Hepatocyte (in vitro differentiated cells): ENCODE data around the gene WDR89. TPM values are rescaled to one million over a fixed set of nuclear protein-coding genes. Genes with fewer than 3 reads are reported as not detected.
A peak's percentile ranks its signal among the peaks of the same experiment; 100 is the strongest.

ENCODE experiments used
- DNase-seq: peaks from one replicate; pipeline ENCODE4 v3.0.0-alpha.2; 2016; ENCODE audit warnings: low spot score
- H2AFZ ChIP-seq: fragments of 200-600 bp; sonication (generic); 2 replicates; pipeline ENCODE4 v1.6.0; 2016; ENCODE audit warnings: antibody characterized with exemption, mild to moderate bottlenecking
- H3K27ac ChIP-seq: fragments of 200-600 bp; sonication (generic); 2 replicates; pipeline ENCODE4 v1.5.1; 2016; ENCODE audit warnings: mild to moderate bottlenecking
- H3K27me3 ChIP-seq: fragments of 200-600 bp; sonication (generic); 2 replicates; pipeline ENCODE4 v1.6.1; 2016
- H3K36me3 ChIP-seq: fragments of 200-600 bp; sonication (generic); replicated peaks from 2 replicates; pipeline ENCODE4 v1.5.1; 2016; ENCODE audit warnings: low read depth; ENCODE audit not compliant: insufficient read depth
- H3K4me1 ChIP-seq: fragments of 200-600 bp; sonication (generic); 2 replicates; pipeline ENCODE4 v1.5.1; 2016; ENCODE audit warnings: mild to moderate bottlenecking, moderate library complexity; ENCODE audit not compliant: insufficient read depth
- H3K4me2 ChIP-seq: fragments of 200-600 bp; sonication (generic); 2 replicates; pipeline ENCODE4 v1.6.0; 2016
- H3K4me3 ChIP-seq: fragments of 200-600 bp; sonication (generic); 2 replicates; pipeline ENCODE4 v1.5.1; 2016; ENCODE audit warnings: mild to moderate bottlenecking
- H3K79me2 ChIP-seq: fragments of 200-600 bp; sonication (generic); 2 replicates; pipeline ENCODE4 v1.6.0; 2017; ENCODE audit warnings: mild to moderate bottlenecking
- H3K9me2 ChIP-seq: fragments of 200-600 bp; sonication (generic); replicated peaks from 2 replicates; pipeline ENCODE4 v1.6.0; 2017; ENCODE audit warnings: mild to moderate bottlenecking; ENCODE audit not compliant: insufficient read depth
- H3K9me3 ChIP-seq: fragments of 200-600 bp; sonication (generic); 2 replicates; pipeline ENCODE4 v1.5.1; 2016; ENCODE audit warnings: low read depth, mild to moderate bottlenecking
- H4K20me1 ChIP-seq: fragments of 200-600 bp; sonication (generic); 2 replicates; pipeline ENCODE4 v1.6.0; 2016; ENCODE audit warnings: mild to moderate bottlenecking; ENCODE audit not compliant: insufficient read depth, poor library complexity, severe bottlenecking
- CTCF ChIP-seq: fragments of 200-600 bp; sonication (generic); IDR thresholded peaks from 2 replicates; pipeline ENCODE4 v1.5.1; 2016; ENCODE audit warnings: antibody characterized with exemption, mild to moderate bottlenecking; ENCODE audit not compliant: poor library complexity
- EZH2 ChIP-seq: fragments of 200-600 bp; sonication (generic); IDR thresholded peaks from 2 replicates; pipeline ENCODE4 v1.6.1; 2016; ENCODE audit warnings: antibody characterized with exemption, mild to moderate bottlenecking, borderline replicate concordance
- EZH2phosphoT487 ChIP-seq: fragments of 200-600 bp; sonication (generic); IDR thresholded peaks from one replicate; pipeline ENCODE4 v1.6.1; 2018; ENCODE audit warnings: antibody characterized with exemption, mild to moderate bottlenecking, low read depth, moderate library complexity; ENCODE audit not compliant: unreplicated experiment, severe bottlenecking
- WGBS: methylation state at CpG from one replicate; pipeline ENCODE4 v1.1.6; 2016; ENCODE audit warnings: low lambda C conversion rate; ENCODE audit errors: missing lambda C conversion rate; 5-methylcytosine and 5-hydroxymethylcytosine counted together
- polyA plus RNA-seq: library from polyadenylated mRNA; unstranded; fragments of >200 nt; fragmentation: Nextera tagmentation; extraction: Ambion mirVana; gene quantifications from 2 replicates; pipeline ENCODE4 v1.2.1, GENCODE V29; 2016
- total RNA-seq: library from RNA; depleted of rRNA; stranded (reverse); fragments of >200 nt; gene quantifications from 2 replicates; pipeline ENCODE4 v1.2.3, GENCODE V29; 2014

The WDR89 gene
- total and polyA plus RNA-seq, 2 experiments from 2014 or later: 3.9 to 14.6 TPM

DNA sequence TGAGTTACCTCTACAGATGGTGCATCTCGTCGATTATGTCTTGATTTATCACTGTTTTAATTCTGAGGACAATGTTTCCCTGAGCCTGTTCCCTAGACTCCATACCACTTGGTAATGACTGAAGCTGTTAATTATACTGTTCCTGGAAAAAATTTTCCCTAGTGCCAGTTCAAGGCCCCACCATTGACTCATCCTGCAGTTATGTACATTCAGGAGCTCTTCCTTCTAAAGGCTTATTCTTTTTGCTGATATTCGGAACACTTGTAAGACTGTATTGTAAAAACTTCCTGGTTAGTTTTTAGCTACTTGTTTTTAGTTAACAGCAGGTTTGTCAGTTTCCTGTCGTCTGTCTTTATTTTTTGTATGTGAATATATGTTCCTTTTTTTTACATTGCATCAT, 68.1 kb downstream of the WDR89 start:
- no peaks in the 10 kb centered on the region for H3K9me2 ChIP-seq
- TF ChIP-seq CTCF: no peak
- TF ChIP-seq EZH2phosphoT487: no peak
- no peak for TF ChIP-seq EZH2

DNA sequence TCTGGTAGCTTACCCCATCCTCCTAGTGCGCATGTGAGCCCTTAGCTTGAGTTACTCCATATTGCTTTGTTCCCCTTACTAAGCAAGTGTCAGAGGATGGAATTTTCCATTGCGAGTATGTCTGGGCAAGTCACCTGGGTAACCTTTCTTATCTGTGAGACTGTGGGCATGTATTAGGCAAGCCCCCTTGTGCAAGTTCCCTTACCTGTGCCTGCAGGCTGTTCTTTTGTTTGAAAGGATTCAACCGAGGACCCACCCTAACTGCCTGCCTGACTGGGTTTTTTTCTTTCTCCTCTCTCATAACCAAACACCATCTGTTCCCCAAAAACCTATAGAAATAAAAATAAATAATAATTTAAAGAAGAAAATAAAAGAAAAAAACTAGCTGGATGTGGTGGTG, 76.2 kb downstream of the WDR89 start:
- H3K9me3 ChIP-seq: no peaks in the 10 kb centered on the region
- H3K4me2 ChIP-seq: no peak overlapping the region
- no peaks in the 10 kb centered on the region for H3K27me3 ChIP-seq
- H3K79me2 ChIP-seq: no peaks in the 10 kb centered on the region
- H3K36me3 ChIP-seq: no peaks in the 10 kb centered on the region
- no peak overlapping the region for H2AFZ ChIP-seq
- H3K9me2 ChIP-seq: no peaks in the 10 kb centered on the region
- H4K20me1 ChIP-seq: no peaks in the 10 kb centered on the region
- no peaks in the 10 kb centered on the region for H3K4me1 ChIP-seq
- no peak overlapping the region for H3K27ac ChIP-seq
- 80% methylated on average over 3 of the region's 3 CpGs for WGBS
- no peak for TF ChIP-seq EZH2phosphoT487
- no peak for TF ChIP-seq CTCF
- no peak for TF ChIP-seq EZH2
- no peak overlapping the region for H3K4me3 ChIP-seq
- no peak for DNase-seq

More for the DNA sequence above, 68.1 kb downstream of the WDR89 start:
- no peak overlapping the region for H2AFZ ChIP-seq
- WGBS: 74% methylated on average over 4 of the region's 4 CpGs
- no peaks in the 10 kb centered on the region for H3K4me1 ChIP-seq
- H4K20me1 ChIP-seq: no peaks in the 10 kb centered on the region
- no peaks in the 10 kb centered on the region for H3K9me3 ChIP-seq
- no peak overlapping the region for H3K4me3 ChIP-seq
- H3K36me3 ChIP-seq: no peaks in the 10 kb centered on the region
- H3K27me3 ChIP-seq: no peaks in the 10 kb centered on the region
- H3K27ac ChIP-seq: no peak overlapping the region
- DNase-seq: no peak
- no peaks in the 10 kb centered on the region for H3K79me2 ChIP-seq
- H3K4me2 ChIP-seq: no peak overlapping the region

DNA sequence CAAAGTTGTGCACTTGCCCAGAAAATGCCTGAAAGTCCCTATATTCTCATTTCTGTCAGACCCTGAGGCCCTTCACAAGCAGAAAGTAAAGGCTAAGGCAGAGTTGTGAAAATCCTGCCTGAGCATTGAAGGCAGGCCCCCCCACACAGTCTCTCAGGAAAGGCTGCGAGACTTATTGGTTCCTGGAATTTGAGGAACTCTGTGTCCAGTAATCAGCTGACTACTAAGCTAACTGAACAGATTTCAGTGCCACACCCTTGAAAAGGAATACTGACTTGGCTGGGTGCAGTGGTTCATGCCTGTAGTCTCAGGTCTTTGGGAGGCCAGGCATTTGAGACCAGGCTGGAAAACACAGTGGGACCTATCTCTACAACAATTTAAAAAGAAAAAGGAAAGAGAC, 77.4 kb downstream of the WDR89 start:
- 38% methylated on average over 1 of the region's 1 CpG for WGBS
- no peak for TF ChIP-seq EZH2
- no peak for TF ChIP-seq CTCF

GRCh38 chr14:63563370-63564026, 78.2 kb downstream of the WDR89 start:
- H2AFZ ChIP-seq: no peak overlapping the region
- TF ChIP-seq CTCF: no peak
- TF ChIP-seq EZH2phosphoT487: no peak
- TF ChIP-seq EZH2: no peak
- peak; percentile 22 for DNase-seq
- no peaks in the 10 kb centered on the region for H3K9me2 ChIP-seq
- 70% methylated on average over 7 of the region's 7 CpGs for WGBS
- no peak overlapping the region for H3K4me3 ChIP-seq
- no peaks in the 10 kb centered on the region for H3K36me3 ChIP-seq
- no peak overlapping the region for H3K27ac ChIP-seq
- H3K4me1 ChIP-seq: no peaks in the 10 kb centered on the region
- no peaks in the 10 kb centered on the region for H3K79me2 ChIP-seq
- no peaks in the 10 kb centered on the region for H4K20me1 ChIP-seq
- H3K9me3 ChIP-seq: no peaks in the 10 kb centered on the region
- no peak overlapping the region for H3K4me2 ChIP-seq
- H3K27me3 ChIP-seq: no peaks in the 10 kb centered on the region

More for the DNA sequence above, 77.4 kb downstream of the WDR89 start:
- Histone ChIP-seq H3K27me3 (no peaks in the 10 kb centered on the region), H2AFZ (no peak overlapping the region), H4K20me1 (no peaks in the 10 kb centered on the region), H3K27ac (no peak overlapping the region), H3K9me2 (no peaks in the 10 kb centered on the region), H3K79me2 (no peaks in the 10 kb centered on the region), H3K36me3 (no peaks in the 10 kb centered on the region), H3K4me1 (no peaks in the 10 kb centered on the region), H3K4me3 (no peak overlapping the region), H3K9me3 (no peaks in the 10 kb centered on the region), H3K4me2 (no peak overlapping the region)
- peak; percentile 21 for DNase-seq
